ENCODE results near the gene SNAPIN.

The SNAPIN gene

GRCh38 chr1:153619171-153619570 lies 39.3 kb upstream of the SNAPIN start:
- Histone ChIP-seq H3K27ac (ENCODE audit: low read length) (no peak overlapping the region), H3K36me3 (replicated peaks; ENCODE audit: insufficient read depth, low read length) (no peaks in the 10 kb centered on the region), H4K20me1 (ENCODE audit: insufficient read depth, low read length) (no peaks in the 10 kb centered on the region), H3K9me2 (replicated peaks; ENCODE audit: insufficient read depth, low read length) (no peaks in the 10 kb centered on the region), H2AFZ (ENCODE audit: low read length) (no peak overlapping the region), H3K9ac (ENCODE audit: low read length) (no peak overlapping the region), H3K27me3 (replicated peaks; ENCODE audit: insufficient read depth, low read length) (no peaks in the 10 kb centered on the region), H3K4me2 (ENCODE audit: low read depth, low read length) (no peak overlapping the region), H3K79me2 (ENCODE audit: low read length) (no peaks in the 10 kb centered on the region), H3K4me3 (ENCODE audit: low read length) (no peak overlapping the region), H3K9me3 (replicated peaks; ENCODE audit: insufficient read depth, low read length) (no peaks in the 10 kb centered on the region), H3F3A (ENCODE audit: insufficient read depth, low read length) (no peaks in the 10 kb centered on the region), H3K4me1 (ENCODE audit: low read length) (no peaks in the 10 kb centered on the region; the same call in 1 of the 2 replicates)
- TF ChIP-seq EZH2 (optimal IDR thresholded peaks at IDR 0.05; ENCODE audit: low read depth, low read length) (no peak), EZH2phosphoT487 (IDR thresholded peaks at IDR 0.05; ENCODE audit: low read length) (no peak), CTCF (IDR thresholded peaks at IDR 0.05; ENCODE audit: low read length) (no peak)
- no peak for DNase-seq

GRCh38 chr1:153623101-153623500 lies 35.4 kb upstream of the SNAPIN start:
- H3K36me3 ChIP-seq (replicated peaks; ENCODE audit: insufficient read depth, low read length) = no peaks in the 10 kb centered on the region
- H3K4me3 ChIP-seq (ENCODE audit: low read length) = no peak overlapping the region
- H4K20me1 ChIP-seq (ENCODE audit: insufficient read depth, low read length) = no peaks in the 10 kb centered on the region
- H3K79me2 ChIP-seq (ENCODE audit: low read length) = no peaks in the 10 kb centered on the region
- no peaks in the 10 kb centered on the region for H3K4me1 ChIP-seq (ENCODE audit: low read length)
- H2AFZ ChIP-seq (ENCODE audit: low read length) = no peak overlapping the region
- no peak overlapping the region for H3K4me2 ChIP-seq (ENCODE audit: low read depth, low read length)
- H3K27ac ChIP-seq (ENCODE audit: low read length) = no peak overlapping the region
- H3K9ac ChIP-seq (ENCODE audit: low read length) = no peak overlapping the region
- no peak for DNase-seq
- TF ChIP-seq CTCF (IDR thresholded peaks at IDR 0.05; ENCODE audit: low read length) = no peak
- TF ChIP-seq EZH2 (optimal IDR thresholded peaks at IDR 0.05; ENCODE audit: low read depth, low read length) = no peak
- TF ChIP-seq EZH2phosphoT487 (IDR thresholded peaks at IDR 0.05; ENCODE audit: low read length) = no peak
- no peaks in the 10 kb centered on the region for H3K9me3 ChIP-seq (replicated peaks; ENCODE audit: insufficient read depth, low read length)
- H3F3A ChIP-seq (ENCODE audit: insufficient read depth, low read length) = no peaks in the 10 kb centered on the region
- H3K9me2 ChIP-seq (replicated peaks; ENCODE audit: insufficient read depth, low read length) = no peaks in the 10 kb centered on the region
- no peaks in the 10 kb centered on the region for H3K27me3 ChIP-seq (replicated peaks; ENCODE audit: insufficient read depth, low read length)

GRCh38 chr1:153624965-153625611 lies 33.4 kb upstream of the SNAPIN start:
- H4K20me1 ChIP-seq (ENCODE audit: insufficient read depth, low read length) = no peaks in the 10 kb centered on the region
- no peak overlapping the region for H3K4me3 ChIP-seq (ENCODE audit: low read length)
- H3K79me2 ChIP-seq (ENCODE audit: low read length) = no peaks in the 10 kb centered on the region
- no peak overlapping the region for H3K9ac ChIP-seq (ENCODE audit: low read length)
- H3K9me2 ChIP-seq (replicated peaks; ENCODE audit: insufficient read depth, low read length) = no peaks in the 10 kb centered on the region
- DNase-seq = no peak
- H3K36me3 ChIP-seq (replicated peaks; ENCODE audit: insufficient read depth, low read length) = no peaks in the 10 kb centered on the region
- no peaks in the 10 kb centered on the region for H3F3A ChIP-seq (ENCODE audit: insufficient read depth, low read length)
- no peaks in the 10 kb centered on the region for H3K27me3 ChIP-seq (replicated peaks; ENCODE audit: insufficient read depth, low read length)
- H3K27ac ChIP-seq (ENCODE audit: low read length) = no peak overlapping the region
- TF ChIP-seq EZH2 (optimal IDR thresholded peaks at IDR 0.05; ENCODE audit: low read depth, low read length) (no peak), CTCF (IDR thresholded peaks at IDR 0.05; ENCODE audit: low read length) (no peak), EZH2phosphoT487 (IDR thresholded peaks at IDR 0.05; ENCODE audit: low read length) (no peak)
- no peaks in the 10 kb centered on the region for H3K9me3 ChIP-seq (replicated peaks; ENCODE audit: insufficient read depth, low read length)
- no peak overlapping the region for H3K4me2 ChIP-seq (ENCODE audit: low read depth, low read length)
- no peak overlapping the region for H2AFZ ChIP-seq (ENCODE audit: low read length)
- H3K4me1 ChIP-seq (ENCODE audit: low read length) = no peaks in the 10 kb centered on the region

All from MM.1S (cell line).